ENCODE results near the gene MICALL2. TPM values are rescaled to one million over a fixed set of nuclear protein-coding genes. Genes with fewer than 3 reads are reported as not detected.

The MICALL2 gene
- total and polyA plus RNA-seq, 4 donors: 19.0 to 70.6 (median 41.0) TPM

DNA sequence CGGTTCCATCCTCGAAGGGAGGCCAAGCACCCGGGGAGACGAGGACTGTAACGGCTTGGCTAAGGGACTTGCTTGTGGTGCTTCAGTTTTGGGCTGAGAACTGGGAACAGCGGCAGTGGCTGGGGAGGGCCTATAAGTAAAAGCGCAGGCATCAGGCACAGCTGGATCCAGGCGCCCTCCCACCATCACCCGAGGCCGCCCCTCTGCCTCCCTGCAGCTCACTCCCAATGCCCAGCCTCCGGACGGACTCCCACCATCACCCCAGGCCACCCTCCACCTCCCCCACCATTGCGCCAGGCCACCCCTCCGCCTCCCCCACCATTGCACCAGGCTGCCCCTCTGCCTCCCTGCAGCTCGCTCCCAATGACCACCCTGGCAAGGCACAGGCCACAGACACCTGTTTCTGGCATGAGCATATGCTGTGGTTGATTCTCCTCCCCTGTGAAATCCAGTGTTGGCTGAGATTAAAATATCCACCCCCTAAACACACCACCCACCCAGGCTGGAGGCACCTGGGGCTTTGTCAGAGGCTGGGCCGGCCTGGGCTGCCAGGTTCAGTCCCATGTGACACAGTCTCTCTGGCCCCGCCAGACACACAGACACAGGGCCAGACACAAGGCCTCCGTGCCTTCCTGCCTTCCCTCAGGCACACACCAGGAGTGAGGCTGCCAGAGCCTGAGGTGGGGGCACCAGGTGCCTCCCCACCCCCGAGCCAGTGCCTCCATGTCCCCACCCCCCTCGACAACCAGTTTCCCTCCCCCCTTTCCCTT, 16.7 kb downstream of the MICALL2 start:
- Histone ChIP-seq H3K9ac (ENCODE audit: insufficient read depth in 1 of 2, low read length in 2 of 2) (no peak overlapping the region), H3K4me1 (ENCODE audit: control insufficient read depth in 5 of 5, insufficient read depth in 5 of 5, low read length in 5 of 5) (no peaks in the 10 kb centered on the region), H3K27ac (ENCODE audit: low read depth in 1 of 2, low read length in 1 of 2) (no peak overlapping the region), H3K36me3 (ENCODE audit: control insufficient read depth in 4 of 4, insufficient read depth in 4 of 4, low read length in 4 of 4) (peaks cover 0 to 47% (median 0%) of the 10 kb centered on the region in 4 donors), H3K4me3 (no peak overlapping the region), H3K27me3 (ENCODE audit: control insufficient read depth in 3 of 3, insufficient read depth in 3 of 3, low read length in 2 of 3) (no peaks in the 10 kb centered on the region), H3K9me3 (ENCODE audit: control insufficient read depth in 4 of 4, insufficient read depth in 3 of 4, low read length in 3 of 4) (no peaks in the 10 kb centered on the region)
- TF ChIP-seq CTCF (IDR thresholded peaks at IDR 0.05; ENCODE audit: control extremely low read depth, extremely low read depth): no peak
- DNase-seq (no peak), ATAC-seq (ENCODE audit: insufficient read depth, low FRiP score) (no peak)
- WGBS, 2 donors: 87 to 91% methylated on average over 16 to 20 of the region's 20 CpGs

DNA sequence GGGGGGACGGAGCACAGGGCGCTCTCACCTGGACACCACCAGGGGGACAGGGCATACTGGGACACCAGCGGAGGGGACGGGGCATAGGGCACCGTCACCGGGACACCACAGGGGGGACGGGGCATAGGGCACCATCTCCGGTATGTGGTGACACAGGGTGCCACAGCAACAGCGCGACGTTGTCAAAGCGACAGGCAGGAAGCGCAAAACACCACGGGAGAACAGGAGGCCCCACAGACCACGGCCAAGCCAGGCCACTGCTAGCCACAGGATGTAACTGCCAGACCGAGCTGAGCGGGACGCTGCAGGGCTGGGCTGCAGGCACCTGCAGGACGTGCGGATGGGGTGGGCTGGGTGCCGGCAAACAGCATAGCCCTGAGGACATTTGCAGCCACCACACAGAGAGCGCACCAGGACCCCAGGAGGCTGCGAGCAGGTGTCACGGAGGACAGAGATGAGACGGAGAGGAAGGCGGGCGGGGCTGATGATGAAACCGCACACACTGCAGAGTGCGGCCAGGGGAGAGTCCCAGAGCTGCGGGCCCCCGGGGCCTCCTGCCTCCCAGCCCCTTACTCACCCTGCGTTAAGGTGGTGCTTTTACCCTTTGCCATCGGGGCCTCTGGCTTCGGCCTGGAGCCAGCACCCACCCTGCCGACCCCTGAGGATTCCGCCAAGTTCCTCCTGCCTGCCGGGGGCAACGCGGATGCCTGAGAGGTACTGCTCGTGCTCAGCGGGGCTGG, 17.5 kb downstream of the MICALL2 start:
- Histone ChIP-seq H3K4me1 (ENCODE audit: control insufficient read depth in 5 of 5, insufficient read depth in 5 of 5, low read length in 5 of 5) (no peaks in the 10 kb centered on the region), H3K27me3 (ENCODE audit: control insufficient read depth in 3 of 3, insufficient read depth in 3 of 3, low read length in 2 of 3) (no peaks in the 10 kb centered on the region), H3K9ac (ENCODE audit: insufficient read depth in 1 of 2, low read length in 2 of 2) (no peak overlapping the region), H3K27ac (ENCODE audit: low read depth in 1 of 2, low read length in 1 of 2) (no peak overlapping the region), H3K36me3 (ENCODE audit: control insufficient read depth in 4 of 4, insufficient read depth in 4 of 4, low read length in 4 of 4) (peaks cover 0 to 50% (median 0%) of the 10 kb centered on the region in 4 donors), H3K9me3 (ENCODE audit: control insufficient read depth in 4 of 4, insufficient read depth in 3 of 4, low read length in 3 of 4) (no peaks in the 10 kb centered on the region), H3K4me3 (no peak overlapping the region)
- 83 to 88% methylated on average over 39 to 41 of the region's 41 CpGs for WGBS, 2 donors
- ATAC-seq (ENCODE audit: insufficient read depth, low FRiP score) (no peak), DNase-seq (no peak)
- no peak for TF ChIP-seq CTCF (IDR thresholded peaks at IDR 0.05; ENCODE audit: control extremely low read depth, extremely low read depth)

GRCh38 chr7:1440620-1441019, 18.6 kb downstream of the MICALL2 start:
- Histone ChIP-seq H3K9ac (ENCODE audit: insufficient read depth in 1 of 2, low read length in 2 of 2) (no peak overlapping the region), H3K36me3 (ENCODE audit: control insufficient read depth in 4 of 4, insufficient read depth in 4 of 4, low read length in 4 of 4) (peaks cover 0 to 48% (median 0%) of the 10 kb centered on the region in 4 donors), H3K9me3 (ENCODE audit: control insufficient read depth in 4 of 4, insufficient read depth in 3 of 4, low read length in 3 of 4) (no peaks in the 10 kb centered on the region), H3K27me3 (ENCODE audit: control insufficient read depth in 3 of 3, insufficient read depth in 3 of 3, low read length in 2 of 3) (no peaks in the 10 kb centered on the region), H3K4me3 (no peak overlapping the region), H3K27ac (ENCODE audit: low read depth in 1 of 2, low read length in 1 of 2) (no peak overlapping the region), H3K4me1 (ENCODE audit: control insufficient read depth in 5 of 5, insufficient read depth in 5 of 5, low read length in 5 of 5) (no peaks in the 10 kb centered on the region)
- 94 to 99% methylated on average over 8 to 10 of the region's 10 CpGs for WGBS, 2 donors
- ATAC-seq (ENCODE audit: insufficient read depth, low FRiP score) (no peak), DNase-seq (no peak)
- TF ChIP-seq CTCF (IDR thresholded peaks at IDR 0.05; ENCODE audit: control extremely low read depth, extremely low read depth): no peak
